Measurements from ENCODE around the gene PRKN. TPM values are rescaled to one million over a fixed set of nuclear protein-coding genes. Genes with fewer than 3 reads are reported as not detected.

PRKN gene
- total and polyA plus RNA-seq, 2 donors (not counting 1 experiment from before 2014, with no cell fraction given): 0.43 to 4.6 TPM

DNA sequence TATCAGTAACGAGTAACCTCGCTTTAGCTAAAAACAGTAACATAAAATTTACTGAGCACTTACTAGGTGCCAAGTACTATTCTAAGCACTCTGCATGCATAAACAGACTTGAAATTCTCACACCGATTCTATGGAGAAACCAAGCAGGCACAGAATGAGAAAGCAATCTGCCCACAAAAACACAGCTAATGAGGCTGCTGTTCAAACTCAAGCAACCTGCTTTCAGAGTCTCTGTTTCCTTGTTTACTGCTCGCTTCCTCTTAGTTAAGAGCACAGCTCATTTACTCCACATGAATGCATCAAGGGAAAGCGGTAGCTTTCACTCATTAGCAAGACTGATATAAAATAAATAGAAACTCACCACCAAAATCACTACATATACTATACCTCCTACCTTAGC lies 37.4 kb downstream of the PRKN start:
- H3K4me3 ChIP-seq (replicated peaks in 1 of 4; ENCODE audit: control extremely low read depth in 1 of 4, insufficient read depth in 1 of 4, low read depth in 3 of 4, low read length in 4 of 4): no peak overlapping the region
- H3K4me2 ChIP-seq (ENCODE audit: extremely low read depth, insufficient read depth, low read length): no peak overlapping the region
- H4K20me1 ChIP-seq (ENCODE audit: control insufficient read depth, extremely low read depth, insufficient read depth, low read length): no peaks in the 10 kb centered on the region
- H3K9me3 ChIP-seq (ENCODE audit: control insufficient read depth, insufficient read depth, low read depth, low read length): no peaks in the 10 kb centered on the region
- no peak for DNase-seq (ENCODE audit: low read depth in 2 of 2)
- no peak overlapping the region for H3K9ac ChIP-seq (ENCODE audit: insufficient read depth, low read length)
- TF ChIP-seq CTCF (conservative IDR thresholded peaks at IDR 0.05 in 1 of 2, IDR thresholded peaks at IDR 0.05 in 1 of 2; ENCODE audit: low read depth in 1 of 2, low read length in 2 of 2) (no peak), EZH2 (IDR thresholded peaks at IDR 0.05; ENCODE audit: low read length, missing control alignments) (no peak)
- no peaks in the 10 kb centered on the region for H3K36me3 ChIP-seq (ENCODE audit: control insufficient read depth, insufficient read depth, low read length)
- no peak overlapping the region for H3K27ac ChIP-seq (ENCODE audit: insufficient read depth, low read length)
- H2AFZ ChIP-seq (ENCODE audit: low read length): no peak overlapping the region
- H3K27me3 ChIP-seq (ENCODE audit: control insufficient read depth, insufficient read depth, low read length): no peaks in the 10 kb centered on the region
- H3K4me1 ChIP-seq (ENCODE audit: control insufficient read depth, extremely low read depth, insufficient read depth, low read length): no peaks in the 10 kb centered on the region
- no peaks in the 10 kb centered on the region for H3K79me2 ChIP-seq (ENCODE audit: control insufficient read depth, insufficient read depth, low read length)

DNA sequence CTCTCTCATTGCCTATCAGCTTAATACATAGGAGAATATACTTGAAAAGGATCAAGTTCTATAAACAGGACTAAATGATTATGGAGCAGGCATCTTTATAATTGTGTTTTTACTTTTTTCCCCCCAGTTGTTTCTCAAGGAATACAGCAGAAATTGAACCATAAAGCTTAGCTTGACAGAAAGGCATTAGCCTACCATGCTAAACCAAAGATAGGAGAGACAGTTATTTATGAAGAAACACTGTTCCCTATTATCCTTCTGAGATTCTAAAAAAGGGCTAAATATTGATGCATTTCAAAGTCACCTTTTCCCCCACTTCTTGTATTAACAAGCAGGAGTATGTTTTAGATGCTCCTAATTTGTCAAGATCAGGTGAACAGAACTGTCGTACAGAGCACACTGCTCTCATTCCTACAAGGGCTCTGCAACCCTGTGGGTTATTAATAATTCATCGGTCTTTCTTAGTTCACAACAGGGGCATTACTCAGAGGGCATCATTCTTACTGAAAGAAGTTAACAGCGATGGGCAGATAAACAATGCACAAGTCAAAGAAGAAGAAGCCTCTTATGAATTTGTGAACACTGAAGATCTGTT lies 38.7 kb downstream of the PRKN start:
- Histone ChIP-seq H3K9me3 (ENCODE audit: control insufficient read depth, insufficient read depth, low read depth, low read length) (no peaks in the 10 kb centered on the region), H3K4me3 (replicated peaks in 1 of 4; ENCODE audit: control extremely low read depth in 1 of 4, insufficient read depth in 1 of 4, low read depth in 3 of 4, low read length in 4 of 4) (no peak overlapping the region), H3K4me2 (ENCODE audit: extremely low read depth, insufficient read depth, low read length) (no peak overlapping the region), H3K27me3 (ENCODE audit: control insufficient read depth, insufficient read depth, low read length) (no peaks in the 10 kb centered on the region), H3K4me1 (ENCODE audit: control insufficient read depth, extremely low read depth, insufficient read depth, low read length) (no peaks in the 10 kb centered on the region), H3K27ac (ENCODE audit: insufficient read depth, low read length) (no peak overlapping the region), H4K20me1 (ENCODE audit: control insufficient read depth, extremely low read depth, insufficient read depth, low read length) (no peaks in the 10 kb centered on the region), H2AFZ (ENCODE audit: low read length) (no peak overlapping the region), H3K36me3 (ENCODE audit: control insufficient read depth, insufficient read depth, low read length) (no peaks in the 10 kb centered on the region), H3K79me2 (ENCODE audit: control insufficient read depth, insufficient read depth, low read length) (no peaks in the 10 kb centered on the region), H3K9ac (ENCODE audit: insufficient read depth, low read length) (no peak overlapping the region)
- no peak for TF ChIP-seq CTCF (conservative IDR thresholded peaks at IDR 0.05 in 1 of 2, IDR thresholded peaks at IDR 0.05 in 1 of 2; ENCODE audit: low read depth in 1 of 2, low read length in 2 of 2)
- no peak for TF ChIP-seq EZH2 (IDR thresholded peaks at IDR 0.05; ENCODE audit: low read length, missing control alignments)
- no peak for DNase-seq (ENCODE audit: low read depth in 2 of 2)

DNA sequence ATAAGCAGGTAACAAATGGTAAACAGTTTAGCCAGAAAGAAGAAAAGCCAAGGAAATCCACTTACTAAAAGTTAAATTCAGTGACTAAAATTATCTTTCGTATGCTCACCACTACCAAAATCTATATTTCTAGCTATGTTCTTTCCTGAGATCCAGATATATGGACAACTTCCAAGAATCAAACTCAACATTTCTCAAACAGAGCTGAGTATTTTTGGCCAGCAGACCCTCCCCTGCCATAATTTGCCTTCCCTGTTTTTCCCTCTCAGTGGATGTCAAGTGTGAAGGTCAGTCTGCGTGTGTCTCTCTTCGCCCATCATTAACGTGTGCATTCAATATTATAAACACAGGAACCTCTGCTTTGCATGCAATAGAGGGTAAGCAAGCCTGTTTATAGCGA lies 42.0 kb downstream of the PRKN start:
- H3K27ac ChIP-seq (ENCODE audit: insufficient read depth, low read length): no peak overlapping the region
- no peak overlapping the region for H3K4me3 ChIP-seq (replicated peaks in 1 of 4; ENCODE audit: control extremely low read depth in 1 of 4, insufficient read depth in 1 of 4, low read depth in 3 of 4, low read length in 4 of 4)
- H4K20me1 ChIP-seq (ENCODE audit: control insufficient read depth, extremely low read depth, insufficient read depth, low read length): no peaks in the 10 kb centered on the region
- H3K4me2 ChIP-seq (ENCODE audit: extremely low read depth, insufficient read depth, low read length): no peak overlapping the region
- H3K4me1 ChIP-seq (ENCODE audit: control insufficient read depth, extremely low read depth, insufficient read depth, low read length): no peaks in the 10 kb centered on the region
- no peaks in the 10 kb centered on the region for H3K27me3 ChIP-seq (ENCODE audit: control insufficient read depth, insufficient read depth, low read length)
- TF ChIP-seq CTCF (conservative IDR thresholded peaks at IDR 0.05 in 1 of 2, IDR thresholded peaks at IDR 0.05 in 1 of 2; ENCODE audit: low read depth in 1 of 2, low read length in 2 of 2) (no peak), EZH2 (IDR thresholded peaks at IDR 0.05; ENCODE audit: low read length, missing control alignments) (no peak)
- no peaks in the 10 kb centered on the region for H3K9me3 ChIP-seq (ENCODE audit: control insufficient read depth, insufficient read depth, low read depth, low read length)
- no peak for DNase-seq (ENCODE audit: low read depth in 2 of 2)
- no peaks in the 10 kb centered on the region for H3K36me3 ChIP-seq (ENCODE audit: control insufficient read depth, insufficient read depth, low read length)
- no peak overlapping the region for H2AFZ ChIP-seq (ENCODE audit: low read length)
- H3K9ac ChIP-seq (ENCODE audit: insufficient read depth, low read length): no peak overlapping the region
- H3K79me2 ChIP-seq (ENCODE audit: control insufficient read depth, insufficient read depth, low read length): no peaks in the 10 kb centered on the region

All from fibroblast of lung (primary cell).